Measurements from ENCODE around the gene RAD51C.

DNA sequence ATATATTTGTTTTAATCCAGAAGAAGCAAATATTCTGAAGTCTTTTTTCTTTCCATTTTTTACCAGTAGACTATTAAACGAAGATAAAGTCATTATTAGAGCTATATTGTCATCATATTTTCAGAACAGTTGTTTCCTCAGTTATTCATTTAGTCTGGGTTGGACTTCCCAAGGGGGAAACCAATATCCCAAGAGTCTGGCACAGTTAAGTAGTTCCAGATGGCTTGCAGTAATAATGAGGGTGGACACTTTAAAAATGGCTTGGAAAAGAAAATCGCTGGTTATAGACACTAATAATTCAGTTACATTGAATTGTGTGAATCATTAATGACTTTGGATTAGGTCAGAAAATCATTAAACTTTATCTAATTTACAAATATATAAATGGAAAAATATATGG lies 67.1 kb downstream of the RAD51C start:
- no peak for TF ChIP-seq EZH2 (IDR thresholded peaks at IDR 0.05)
- TF ChIP-seq POLR2AphosphoS5 (IDR thresholded peaks at IDR 0.05; ENCODE audit: borderline replicate concordance, low read depth, low read length), result no peak

Data from SK-N-MC (cell line).